Peyer's patch (tissue), 4 donors: ENCODE data around the gene LGALSL.

Source experiments
- CTCF ChIP-seq, 6 experiments: fragments of 450-650 bp in 4 of 6; fragments of 200-600 bp in 2 of 6; sonication (generic) in 1 of 6; IDR thresholded peaks; one replicate each; pipeline ENCODE4 v1.5.1; 2017 to 2019; ENCODE audit warnings: antibody characterized with exemption in 6 of 6, mild to moderate bottlenecking in 3 of 6, moderate library complexity in 1 of 6
- POLR2A ChIP-seq, 2 donors: fragments of 450-650 bp; IDR thresholded peaks; one replicate each; pipeline ENCODE4 v1.5.1; 2017; ENCODE audit warnings: antibody characterized with exemption in 2 of 2, mild to moderate bottlenecking in 2 of 2, moderate library complexity in 2 of 2

- TF ChIP-seq CTCF (IDR thresholded peaks at IDR 0.05) = no peak
- no peak for TF ChIP-seq POLR2A (IDR thresholded peaks at IDR 0.05)
Observed at GRCh38 chr2:64423303-64423702, 30.7 kb upstream of the LGALSL start.
